SK-N-SH (cell line): ENCODE results near the gene TMEM115. TPM values are rescaled to one million over a fixed set of nuclear protein-coding genes. Genes with fewer than 3 reads are reported as not detected.

Experiments
- CTCF ChIA-PET: fragments of 300-600, 350-600 bp; formaldehyde crosslinking; extraction: SDS; loops from one replicate; lab custom pipeline; 2021; lab: Yijun Ruan, JAX
- POLR2A ChIA-PET: fragments of 350-600 bp; sonication (Branson Sonifier 250); formaldehyde crosslinking; extraction: SDS; loops from one replicate; lab custom pipeline; 2020; ENCODE audit warnings: antibody characterized with exemption, inconsistent platforms; lab: Yijun Ruan, JAX
- DNase-seq: peaks from one replicate; pipeline ENCODE4 v3.0.0; 2012
- H2AFZ ChIP-seq: fragments of 200-600 bp; sonication (generic); 2 replicates; pipeline ENCODE4 v1.8.1; 2016; ENCODE audit warnings: antibody characterized with exemption, mild to moderate bottlenecking, low read depth
- H3F3A ChIP-seq: fragments of 200-600 bp; sonication (generic); replicated peaks from 2 replicates; pipeline ENCODE3; 2016; ENCODE audit warnings: antibody characterized with exemption, mild to moderate bottlenecking; ENCODE audit not compliant: insufficient read depth
- H3K27ac ChIP-seq, 2 experiments: fragments of 200-500 bp in 1 of 2; fragments of 200-600 bp in 1 of 2; sonication (Bioruptor generic) in 1 of 2; sonication (generic), shearing (Covaris generic) in 1 of 2; 2 replicates each; pipeline versions ENCODE4 v1.5.1 to v1.6.1; 2014 to 2016; ENCODE audit warnings: low read depth in 2 of 2, inconsistent platforms in 1 of 2, low read length in 1 of 2, mild to moderate bottlenecking in 1 of 2, mixed read lengths in 1 of 2
- H3K27me3 ChIP-seq: fragments of 200-600 bp; sonication (generic), shearing (Covaris generic); 2 replicates; pipeline ENCODE4 v1.6.1; 2016; ENCODE audit warnings: mixed run types; ENCODE audit not compliant: insufficient read depth
- H3K36me3 ChIP-seq, 2 experiments: fragments of 200-500 bp in 1 of 2; fragments of 200-600 bp in 1 of 2; sonication (Bioruptor generic) in 1 of 2; sonication (generic) in 1 of 2; replicated peaks in 1 of 2; 2 replicates each; pipeline versions ENCODE3 to v1.5.1; 2014 to 2016; ENCODE audit warnings: low read length in 1 of 2, mild to moderate bottlenecking in 1 of 2; ENCODE audit not compliant: insufficient read depth in 2 of 2, control insufficient read depth in 1 of 2
- H3K4me1 ChIP-seq, 2 experiments: fragments of 200-500 bp in 1 of 2; fragments of 200-600 bp in 1 of 2; sonication (Bioruptor generic) in 1 of 2; sonication (generic), shearing (Covaris generic) in 1 of 2; 2 replicates each; pipeline versions ENCODE4 v1.5.1 to v1.6.1; 2014 to 2016; ENCODE audit warnings: low read depth in 1 of 2, low read length in 1 of 2, mixed run types in 1 of 2; ENCODE audit not compliant: insufficient read depth in 2 of 2, control insufficient read depth in 1 of 2
- H3K4me2 ChIP-seq: fragments of 200-600 bp; sonication (generic), shearing (Covaris generic); 2 replicates; pipeline ENCODE4 v1.6.1; 2017; ENCODE audit warnings: mixed run types
- H3K4me3 ChIP-seq, 2 experiments: fragments of 200-500 bp in 1 of 2; fragments of 200-600 bp in 1 of 2; sonication (Bioruptor generic) in 1 of 2; sonication (generic), shearing (Covaris generic) in 1 of 2; 2 replicates each; pipeline versions ENCODE4 v1.5.1 to v1.8.1; 2014 to 2016; ENCODE audit warnings: low read depth in 2 of 2, inconsistent platforms in 1 of 2, low read length in 1 of 2, mild to moderate bottlenecking in 1 of 2, mixed read lengths in 1 of 2, moderate library complexity in 1 of 2
- H3K79me2 ChIP-seq: fragments of 200-600 bp; sonication (generic); 2 replicates; pipeline ENCODE4 v1.8.1; 2017; ENCODE audit warnings: mild to moderate bottlenecking; ENCODE audit not compliant: insufficient read depth
- H3K9ac ChIP-seq: fragments of 200-600 bp; sonication (generic); 2 replicates; pipeline ENCODE4 v1.6.1; 2017; ENCODE audit warnings: mixed run types
- H3K9me2 ChIP-seq: fragments of 200-600 bp; sonication (generic); 2 replicates; pipeline ENCODE4 v1.6.1; 2017; ENCODE audit warnings: mixed run types
- H3K9me3 ChIP-seq: fragments of 200-600 bp; sonication (generic); 2 replicates; pipeline ENCODE4 v1.6.1; 2017; ENCODE audit warnings: mixed run types, mild to moderate bottlenecking, moderate library complexity
- H4K20me1 ChIP-seq: fragments of 200-600 bp; sonication (generic); 2 replicates; pipeline ENCODE4 v1.6.1; 2017; ENCODE audit warnings: mild to moderate bottlenecking, mixed run types; ENCODE audit not compliant: insufficient read depth
- CHD2 ChIP-seq: fragments of 150-350 bp; IDR thresholded peaks from 2 replicates; pipeline ENCODE4 v1.6.1; 2018; ENCODE audit warnings: low read length; ENCODE audit not compliant: partially characterized antibody
- FOSL2 ChIP-seq: IDR thresholded peaks from 2 replicates; pipeline ENCODE4 v1.4.0; 2012; ENCODE audit warnings: low read depth, mild to moderate bottlenecking, moderate library complexity, borderline replicate concordance
- FOXJ3 ChIP-seq: sonication (generic); formaldehyde crosslinking; IDR thresholded peaks from 2 replicates; pipeline ENCODE4 v1.5.1; 2020; ENCODE audit warnings: mild to moderate bottlenecking, missing genetic modification reagents
- GATA2 ChIP-seq: sonication (generic); formaldehyde crosslinking; IDR thresholded peaks from 2 replicates; pipeline ENCODE4 v1.5.0; 2020; ENCODE audit warnings: mild to moderate bottlenecking, missing genetic modification reagents
- IRF3 ChIP-seq: fragments of 150-350 bp; IDR thresholded peaks from 2 replicates; pipeline ENCODE4 v1.6.1; 2016; ENCODE audit warnings: mild to moderate bottlenecking, low read depth, low read length
- JUND ChIP-seq: IDR thresholded peaks from 2 replicates; pipeline ENCODE4 v1.4.0; 2012
- MAX ChIP-seq: IDR thresholded peaks from 2 replicates; pipeline ENCODE4 v1.4.0; 2012; ENCODE audit warnings: low read depth
- RAD21 ChIP-seq: IDR thresholded peaks from 2 replicates; pipeline ENCODE4 v1.6.1; 2012; ENCODE audit warnings: mild to moderate bottlenecking, low read length
- RCOR1 ChIP-seq: fragments of 150-350 bp; IDR thresholded peaks from 2 replicates; pipeline ENCODE4 v1.6.1; 2017; ENCODE audit warnings: antibody characterized with exemption, low read length
- RFX5 ChIP-seq: IDR thresholded peaks from 2 replicates; pipeline ENCODE4 v1.6.1; 2012; ENCODE audit warnings: mild to moderate bottlenecking, improper control_type of control experiment, low read length
- RXRA ChIP-seq: IDR thresholded peaks from 2 replicates; pipeline ENCODE4 v1.4.0; 2012; ENCODE audit warnings: low read depth, mild to moderate bottlenecking, borderline replicate concordance
- SIN3A ChIP-seq: IDR thresholded peaks from 2 replicates; pipeline ENCODE4 v1.6.1; 2012; ENCODE audit warnings: low read depth, mild to moderate bottlenecking, low read length, moderate library complexity, borderline replicate concordance
- SMC3 ChIP-seq: IDR thresholded peaks from 2 replicates; pipeline ENCODE4 v1.6.1; 2012; ENCODE audit warnings: low read depth, low read length, improper control_type of control experiment
- TAF1 ChIP-seq: IDR thresholded peaks from 2 replicates; pipeline ENCODE4 v1.6.1; 2012; ENCODE audit warnings: low read depth, mild to moderate bottlenecking, low read length, moderate library complexity, borderline replicate concordance
- USF1 ChIP-seq: IDR thresholded peaks from 2 replicates; pipeline ENCODE4 v1.4.0; 2012; ENCODE audit warnings: low read depth, borderline replicate concordance
- USF2 ChIP-seq: fragments of 150-350 bp; IDR thresholded peaks from 2 replicates; pipeline ENCODE4 v1.6.1; 2017; ENCODE audit warnings: antibody characterized with exemption, low read length, low read depth, borderline replicate concordance
- WGBS: methylation state at CpG from one replicate; pipeline ENCODE4 v1.1.6; 2017; ENCODE audit warnings: low lambda C conversion rate; 5-methylcytosine and 5-hydroxymethylcytosine counted together
- polyA plus RNA-seq, 3 experiments: library from polyadenylated mRNA; depleted of rRNA; stranded (reverse); fragments of >200 nt; gene quantifications; 2 replicates each; pipeline ENCODE4 v1.2.3, GENCODE V29; 2012

Gene TMEM115
- polyA plus RNA-seq, 1 of the 3 experiments (the other 2 are of a cell fraction): 47.8 TPM

GRCh38 chr3:50339485-50340146 lies 19.7 kb downstream of the TMEM115 start (continued):
- no peak for TF ChIP-seq IRF3
- no peak for TF ChIP-seq CHD2
- TF ChIP-seq USF2: no peak
- no peak for TF ChIP-seq FOXJ3
- no peak for TF ChIP-seq FOSL2
- TF ChIP-seq GATA2 (CRISPR knock-in tag): no peak
- TF ChIP-seq RAD21: no peak
- no peak for TF ChIP-seq SMC3
- no peak for TF ChIP-seq USF1
- TF ChIP-seq RCOR1: no peak
- no peak for TF ChIP-seq RFX5
- no peak for TF ChIP-seq RXRA

GRCh38 chr3:50338965-50339364 lies 20.4 kb downstream of the TMEM115 start:
- ChIA-PET POLR2A (interaction anchor here (2.2 to 3.6 kb wide), 2 partner anchors 11 to 40 kb away, joined by 6 to 38 read pairs; partner anchors contain the start of genes HYAL3, NAA80 and TUSC2), CTCF (interaction anchor here (1.0 to 6.8 kb wide), 5 partner anchors 10 to 213 kb away, joined by 3 to 40 read pairs (median 4); partner anchors contain the start of genes CYB561D2 and NPRL2)
- Histone ChIP-seq H3K4me1 (peaks cover 10 to 30% of the 10 kb centered on the region in 2 experiments), H3K36me3 (no peaks in the 10 kb centered on the region), H3K9me3 (no peaks in the 10 kb centered on the region), H3K9ac (no peak overlapping the region), H3K4me2 (no peak overlapping the region), H3K4me3 (no peak overlapping the region), H3F3A (peaks cover 3% of the 10 kb centered on the region), H3K9me2 (no peaks in the 10 kb centered on the region), H3K79me2 (peaks cover 41% of the 10 kb centered on the region), H3K27me3 (no peaks in the 10 kb centered on the region), H4K20me1 (peaks cover 10% of the 10 kb centered on the region; the same call in 1 of the 2 replicates), H3K27ac (peak overlapping the region in 1 of 2 experiments; percentile 98; a peak in 2 of 4 replicates), H2AFZ (no peak overlapping the region)
- 94% methylated on average over 5 of the region's 5 CpGs for WGBS
- no peak for DNase-seq
- no peak for TF ChIP-seq RAD21
- TF ChIP-seq SIN3A: no peak
- TF ChIP-seq TAF1: no peak
- TF ChIP-seq MAX: no peak
- no peak for TF ChIP-seq JUND
- no peak for TF ChIP-seq GATA2 (CRISPR knock-in tag)
